Osteoblast (primary cell): ENCODE data around the gene RBFOX2. TPM values are rescaled to one million over a fixed set of nuclear protein-coding genes. Genes with fewer than 3 reads are reported as not detected.
A peak's percentile ranks its signal among the peaks of the same experiment; 100 is the strongest.

Experiments
- DNase-seq: peaks from one replicate; pipeline ENCODE4 v3.0.0; 2011; ENCODE audit warnings: low spot score, mixed read lengths; ENCODE audit not compliant: insufficient read length; ENCODE audit errors: missing footprints
- H2AFZ ChIP-seq: 2 replicates; pipeline ENCODE4 v1.6.0; 2011; ENCODE audit warnings: mild to moderate bottlenecking, low read length
- H3K27ac ChIP-seq: 2 replicates; pipeline ENCODE4 v1.5.1; 2011; ENCODE audit warnings: mild to moderate bottlenecking, low read depth, low read length, moderate library complexity
- H3K27me3 ChIP-seq: 2 replicates; pipeline ENCODE4 v1.6.0; 2012; ENCODE audit warnings: mild to moderate bottlenecking, control low read depth, inconsistent platforms, low read length, moderate library complexity; ENCODE audit not compliant: insufficient read depth
- H3K36me3 ChIP-seq: 2 replicates; pipeline ENCODE4 v1.5.1; 2011; ENCODE audit warnings: mild to moderate bottlenecking, low read length, control low read depth, moderate library complexity; ENCODE audit not compliant: insufficient read depth
- H3K4me1 ChIP-seq: 2 replicates; pipeline ENCODE4 v1.5.1; 2011; ENCODE audit warnings: mild to moderate bottlenecking, low read length, control low read depth, moderate library complexity; ENCODE audit not compliant: insufficient read depth
- H3K4me2 ChIP-seq: 2 replicates; pipeline ENCODE4 v1.6.0; 2011; ENCODE audit warnings: mild to moderate bottlenecking, low read length; ENCODE audit not compliant: insufficient read depth
- H3K4me3 ChIP-seq: fragments of 200-600 bp; sonication (generic); 3 replicates; pipeline ENCODE4 v1.5.1; 2012; ENCODE audit warnings: mild to moderate bottlenecking, low read length, inconsistent platforms; ENCODE audit not compliant: insufficient read depth
- H3K79me2 ChIP-seq: 2 replicates; pipeline ENCODE4 v1.6.0; 2012; ENCODE audit warnings: mild to moderate bottlenecking, low read length, control low read depth, inconsistent platforms; ENCODE audit not compliant: insufficient read depth
- H3K9me3 ChIP-seq: 2 replicates; pipeline ENCODE4 v1.5.1; 2011; ENCODE audit warnings: low read depth, low read length, control low read depth
- H4K20me1 ChIP-seq: 2 replicates; pipeline ENCODE4 v1.6.0; 2012; ENCODE audit warnings: mild to moderate bottlenecking, low read length, control low read depth; ENCODE audit not compliant: insufficient read depth
- total RNA-seq: library from RNA; depleted of rRNA; stranded (reverse); fragments of >200 nt; gene quantifications from 2 replicates; pipeline ENCODE4 v1.2.3, GENCODE V29; 2012
- TF ChIP-seq, protein P1 (sequence below): IDR thresholded peaks from 2 replicates; pipeline ENCODE4 v1.5.1; 2011; ENCODE audit warnings: mild to moderate bottlenecking, low read depth, low read length, moderate library complexity; ENCODE audit errors: extremely low read depth

RBFOX2 gene
- total RNA-seq, 1 donor: 171 TPM

DNA sequence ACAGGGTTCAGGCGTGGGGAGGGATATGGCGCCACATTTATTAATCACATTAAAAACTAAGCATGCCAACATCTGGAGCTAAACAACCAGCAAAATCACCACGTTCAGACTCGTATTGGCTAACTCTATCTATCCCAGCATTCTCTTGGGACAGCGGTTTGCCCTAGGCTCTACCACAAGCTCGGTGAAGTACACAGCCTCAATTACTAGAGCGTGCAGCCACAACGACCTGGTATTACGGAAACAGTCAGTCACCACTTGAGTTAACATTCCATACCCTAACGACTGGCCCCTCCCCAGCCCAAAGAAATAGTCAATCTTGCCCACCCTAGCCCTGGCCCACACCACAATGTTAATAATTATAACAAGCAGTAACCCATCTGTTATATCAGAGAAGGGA, 278.8 kb downstream of the RBFOX2 start:
- Histone ChIP-seq H3K27ac (peak overlapping the region; percentile 9), H3K36me3 (peaks cover 24% of the 10 kb centered on the region), H3K4me1 (peaks cover 22% of the 10 kb centered on the region), H3K79me2 (peaks cover 3% of the 10 kb centered on the region), H3K4me2 (peak overlapping the region; percentile 0), H4K20me1 (peaks cover 5% of the 10 kb centered on the region), H2AFZ (no peak overlapping the region), H3K4me3 (no peak overlapping the region), H3K27me3 (no peaks in the 10 kb centered on the region), H3K9me3 (no peaks in the 10 kb centered on the region)
- TF ChIP-seq, protein P1, sequence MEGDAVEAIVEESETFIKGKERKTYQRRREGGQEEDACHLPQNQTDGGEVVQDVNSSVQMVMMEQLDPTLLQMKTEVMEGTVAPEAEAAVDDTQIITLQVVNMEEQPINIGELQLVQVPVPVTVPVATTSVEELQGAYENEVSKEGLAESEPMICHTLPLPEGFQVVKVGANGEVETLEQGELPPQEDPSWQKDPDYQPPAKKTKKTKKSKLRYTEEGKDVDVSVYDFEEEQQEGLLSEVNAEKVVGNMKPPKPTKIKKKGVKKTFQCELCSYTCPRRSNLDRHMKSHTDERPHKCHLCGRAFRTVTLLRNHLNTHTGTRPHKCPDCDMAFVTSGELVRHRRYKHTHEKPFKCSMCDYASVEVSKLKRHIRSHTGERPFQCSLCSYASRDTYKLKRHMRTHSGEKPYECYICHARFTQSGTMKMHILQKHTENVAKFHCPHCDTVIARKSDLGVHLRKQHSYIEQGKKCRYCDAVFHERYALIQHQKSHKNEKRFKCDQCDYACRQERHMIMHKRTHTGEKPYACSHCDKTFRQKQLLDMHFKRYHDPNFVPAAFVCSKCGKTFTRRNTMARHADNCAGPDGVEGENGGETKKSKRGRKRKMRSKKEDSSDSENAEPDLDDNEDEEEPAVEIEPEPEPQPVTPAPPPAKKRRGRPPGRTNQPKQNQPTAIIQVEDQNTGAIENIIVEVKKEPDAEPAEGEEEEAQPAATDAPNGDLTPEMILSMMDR: no peak
- no peak for DNase-seq

DNA sequence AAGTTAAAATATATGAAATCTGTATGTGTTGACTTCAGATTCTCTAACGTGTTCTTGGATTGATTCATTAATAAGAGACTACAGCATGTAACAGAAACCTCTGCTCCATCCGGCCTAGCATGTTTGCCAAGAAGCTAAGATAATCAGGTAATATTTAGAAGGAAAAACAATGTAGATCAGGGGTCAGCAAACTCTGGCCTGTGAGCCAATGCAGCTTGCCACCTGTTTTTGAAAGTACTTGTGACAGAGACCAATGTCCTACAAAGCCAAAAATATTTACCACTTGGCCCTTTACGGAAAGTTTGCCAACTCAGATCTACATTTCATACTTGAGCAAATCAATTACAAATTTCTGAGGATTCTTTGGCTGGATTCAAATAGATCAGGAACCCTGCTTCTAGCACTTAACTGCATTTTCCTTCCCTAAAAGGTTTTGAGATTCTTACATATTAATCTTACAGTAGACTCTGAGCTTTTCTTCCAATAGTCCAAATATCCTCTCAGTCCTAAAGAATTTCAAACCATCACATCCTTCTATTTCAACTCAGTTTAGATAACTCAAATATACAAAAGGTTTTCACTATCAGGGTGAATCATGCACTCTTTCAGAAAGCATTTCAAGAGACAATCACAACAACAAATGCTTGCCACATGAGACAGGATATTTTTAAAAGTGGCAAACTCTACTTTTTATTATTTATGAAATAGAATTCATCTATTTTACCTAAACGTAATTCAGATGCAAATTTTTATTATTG, 281.5 kb downstream of the RBFOX2 start:
- Histone ChIP-seq H3K4me1 (peaks cover 38% of the 10 kb centered on the region), H3K4me3 (no peak overlapping the region), H3K79me2 (peaks cover 3% of the 10 kb centered on the region), H3K27me3 (no peaks in the 10 kb centered on the region), H3K27ac (no peak overlapping the region), H3K36me3 (peaks cover 34% of the 10 kb centered on the region), H3K9me3 (no peaks in the 10 kb centered on the region), H2AFZ (no peak overlapping the region), H3K4me2 (no peak overlapping the region), H4K20me1 (peaks cover 9% of the 10 kb centered on the region)
- DNase-seq: no peak
- TF ChIP-seq, protein P1: no peak

DNA sequence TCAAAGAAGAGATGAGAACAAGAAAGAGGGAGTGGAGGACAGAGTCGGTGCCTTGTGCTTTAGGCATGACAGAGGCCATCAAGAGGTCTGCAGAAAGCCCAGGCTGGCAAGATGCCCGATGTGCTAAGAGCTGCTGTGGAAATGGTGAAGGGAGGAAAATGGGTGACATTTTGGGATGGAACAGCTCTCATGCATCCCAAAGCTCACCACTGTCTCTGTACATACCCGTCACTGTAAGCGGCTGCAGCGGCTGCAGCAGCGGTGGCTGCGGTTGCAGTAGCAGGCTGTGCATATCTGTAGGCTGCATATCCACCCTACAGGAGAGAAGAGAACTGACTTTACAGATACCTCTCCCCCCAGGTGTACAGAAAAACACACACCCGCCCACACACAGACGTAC, 282.4 kb downstream of the RBFOX2 start:
- TF ChIP-seq, protein P1: no peak
- DNase-seq: no peak
- H4K20me1 ChIP-seq: peaks cover 13% of the 10 kb centered on the region
- no peak overlapping the region for H3K4me3 ChIP-seq
- peaks cover 45% of the 10 kb centered on the region for H3K4me1 ChIP-seq
- peaks cover 40% of the 10 kb centered on the region for H3K36me3 ChIP-seq
- H3K79me2 ChIP-seq: peaks cover 3% of the 10 kb centered on the region
- no peak overlapping the region for H3K27ac ChIP-seq
- H3K4me2 ChIP-seq: no peak overlapping the region
- H3K9me3 ChIP-seq: no peaks in the 10 kb centered on the region
- H2AFZ ChIP-seq: no peak overlapping the region
- H3K27me3 ChIP-seq: no peaks in the 10 kb centered on the region

DNA sequence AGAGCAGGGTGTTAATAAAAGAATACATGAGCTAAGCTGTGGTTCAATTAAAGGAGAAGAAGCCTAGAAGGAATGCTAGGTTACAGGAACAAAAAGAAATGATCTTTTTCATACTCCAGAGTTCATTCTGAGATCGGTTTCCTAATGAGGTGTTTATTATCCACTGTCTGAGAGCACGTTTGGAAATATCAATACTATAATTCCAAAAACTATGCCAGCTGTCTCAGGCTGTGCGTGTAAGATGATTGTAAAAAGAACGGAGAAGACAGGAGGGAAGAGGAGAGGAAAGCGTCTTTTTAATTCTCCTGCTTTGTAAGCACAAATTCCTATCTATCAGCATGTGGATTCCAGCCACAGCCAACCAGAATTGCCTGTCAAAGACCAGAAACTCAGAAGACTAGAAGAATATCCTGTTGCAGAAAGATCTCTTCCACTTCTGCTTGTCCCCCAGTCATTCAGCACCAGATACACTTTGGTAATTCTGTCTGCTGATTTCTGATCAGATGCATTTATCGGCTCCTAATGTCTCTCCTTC, 285.2 kb downstream of the RBFOX2 start:
- H3K4me2 ChIP-seq: peak overlapping the region; percentile 56
- no peak overlapping the region for H2AFZ ChIP-seq
- H4K20me1 ChIP-seq: peaks cover 8% of the 10 kb centered on the region
- H3K36me3 ChIP-seq: peaks cover 58% of the 10 kb centered on the region
- no peaks in the 10 kb centered on the region for H3K79me2 ChIP-seq
- H3K27ac ChIP-seq: peak overlapping the region; percentile 87
- no peak for DNase-seq
- no peaks in the 10 kb centered on the region for H3K27me3 ChIP-seq
- peaks cover 45% of the 10 kb centered on the region for H3K4me1 ChIP-seq
- TF ChIP-seq, protein P1: no peak
- no peaks in the 10 kb centered on the region for H3K9me3 ChIP-seq
- no peak overlapping the region for H3K4me3 ChIP-seq
